Measurements from ENCODE around the gene SERPINA9. TPM values are rescaled to one million over a fixed set of nuclear protein-coding genes. Genes with fewer than 3 reads are reported as not detected.

Gene SERPINA9
- total RNA-seq, 1 experiment from 2014 or later: not detected

GRCh38 chr14:94464290-94464689, 11.7 kb downstream of the SERPINA9 start:
- DNase-seq (ENCODE audit: low read depth): no peak

DNA sequence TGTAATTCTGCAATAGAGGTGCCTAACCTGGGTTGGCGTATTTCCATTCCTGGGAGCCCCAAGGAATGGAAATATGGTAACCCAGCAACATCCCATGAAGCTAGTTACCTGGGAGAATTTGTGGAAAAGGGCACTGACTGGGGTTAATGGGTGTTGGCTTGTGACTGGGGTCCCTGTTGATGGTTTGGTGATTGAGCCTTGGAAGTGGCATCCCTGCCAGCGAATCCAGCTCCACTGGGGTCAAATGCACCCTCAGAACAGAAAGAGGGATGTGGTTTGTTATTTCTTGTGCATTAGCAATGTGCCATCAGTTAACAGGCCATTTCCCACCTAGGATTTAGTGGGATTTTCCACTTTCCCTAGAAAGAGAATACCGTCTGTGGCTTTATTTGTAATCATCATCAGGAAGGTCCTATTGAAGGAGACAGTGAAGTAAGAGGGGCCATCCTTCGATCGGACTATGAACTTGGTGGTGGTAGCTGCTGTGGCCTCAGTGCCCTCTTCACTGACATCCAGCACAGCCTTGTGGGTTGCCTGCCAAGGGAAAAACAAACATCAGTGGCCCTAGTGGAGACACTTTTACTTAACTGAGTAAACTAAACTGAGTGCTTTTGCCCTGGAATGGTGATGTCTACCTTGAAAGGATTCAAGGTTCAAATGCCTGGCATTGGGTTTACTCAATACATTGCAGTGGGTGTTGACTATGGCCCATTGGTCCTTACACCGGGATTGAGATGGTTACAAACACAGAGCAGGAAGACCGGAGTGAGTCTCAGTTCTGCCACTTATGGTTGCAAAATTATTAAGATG, 13.0 kb downstream of the SERPINA9 start:
- no peak for DNase-seq (ENCODE audit: low read depth)

DNA sequence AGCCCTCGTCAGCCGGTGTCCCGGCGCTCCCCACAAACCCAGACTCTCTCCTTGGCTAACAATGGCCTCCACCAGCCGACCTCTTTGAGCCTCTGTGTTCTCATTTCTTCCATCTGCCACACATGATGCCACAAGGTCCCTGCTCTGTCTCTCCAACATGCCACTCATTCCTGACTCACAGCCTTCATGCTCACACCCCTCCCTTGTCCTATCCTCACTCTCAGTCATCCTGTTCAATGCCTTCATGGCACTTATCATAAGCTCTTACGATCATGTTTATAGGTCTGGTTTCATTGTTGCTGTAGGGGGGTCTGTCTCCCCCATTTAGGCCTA, 13.8 kb downstream of the SERPINA9 start:
- DNase-seq (ENCODE audit: low read depth): no peak

DNA sequence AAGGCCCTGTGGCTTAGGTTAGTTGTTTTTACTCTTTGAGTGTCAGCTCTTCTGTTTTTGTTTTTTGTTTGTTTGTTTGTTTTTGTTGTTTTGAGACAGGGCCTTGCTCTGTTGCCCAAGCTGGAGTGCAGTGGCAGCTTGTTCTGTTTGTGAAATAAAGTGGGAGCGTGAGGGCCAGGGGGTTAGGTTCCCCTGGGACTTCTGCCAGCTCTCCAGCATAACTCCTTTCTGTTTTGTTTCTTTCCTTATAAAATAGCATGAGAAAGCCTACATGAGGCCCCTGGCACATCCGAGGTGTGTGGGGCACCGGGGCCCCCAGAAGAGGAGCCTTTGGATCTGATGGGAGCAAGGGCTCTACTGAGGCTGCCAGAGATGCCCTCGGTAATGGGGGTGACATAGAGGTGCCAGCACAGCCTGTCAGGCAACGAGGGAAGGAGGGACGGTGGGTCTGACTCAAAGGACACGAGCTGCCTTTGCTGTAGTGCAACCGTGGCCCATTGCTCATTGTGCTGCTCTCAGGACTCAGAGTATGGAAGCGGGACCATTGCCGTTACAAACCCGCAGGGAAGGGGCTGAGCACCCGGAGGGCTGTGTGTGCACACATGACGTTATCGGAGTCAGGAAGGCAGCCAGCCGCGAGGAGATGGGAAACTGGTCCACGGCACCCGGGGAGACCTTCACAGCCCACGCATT, 14.3 kb downstream of the SERPINA9 start:
- DNase-seq (ENCODE audit: low read depth): no peak

GRCh38 chr14:94460631-94461416, 15.2 kb downstream of the SERPINA9 start:
- DNase-seq (ENCODE audit: low read depth): no peak

DNA sequence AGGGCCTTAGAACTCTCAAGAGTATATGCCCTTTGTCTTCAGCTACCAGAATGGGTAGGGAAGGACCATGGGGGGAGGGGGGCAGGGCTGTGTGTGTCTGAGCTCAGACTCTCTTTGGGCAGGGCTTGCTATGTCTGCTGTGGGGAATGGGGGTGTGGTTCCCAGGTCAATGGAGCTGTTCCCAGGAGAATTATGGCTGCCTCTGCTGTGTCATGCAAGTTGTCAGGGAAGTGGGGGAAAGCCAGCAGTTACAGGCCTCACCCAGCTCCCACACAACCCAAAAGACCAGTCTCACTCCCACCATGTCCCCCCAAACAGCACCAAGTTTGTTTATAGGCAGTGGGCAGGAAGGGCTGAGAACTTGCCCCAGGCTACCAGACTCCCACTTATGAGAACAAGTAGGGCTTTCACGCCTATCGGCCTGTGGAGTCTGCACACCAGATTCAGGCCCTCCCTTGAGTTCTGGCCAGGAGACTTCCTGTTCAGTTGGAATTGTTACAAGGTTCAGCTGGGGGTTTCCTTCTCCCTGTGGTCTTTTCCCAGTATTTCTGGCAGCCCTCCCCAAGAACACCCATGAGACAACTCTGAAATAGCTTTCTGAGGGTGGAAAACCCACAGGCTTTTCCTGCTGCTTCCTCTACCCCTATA, 17.3 kb downstream of the SERPINA9 start:
- DNase-seq (ENCODE audit: low read depth): peak; percentile 13

- no peak for DNase-seq (ENCODE audit: low read depth)
Observed at GRCh38 chr14:94458096-94458495, 17.9 kb downstream of the SERPINA9 start.

- DNase-seq (ENCODE audit: low read depth): no peak
Observed at GRCh38 chr14:94455928-94456327, 20.1 kb downstream of the SERPINA9 start.

- no peak for DNase-seq (ENCODE audit: low read depth)
Observed at GRCh38 chr14:94451826-94452225, 24.2 kb downstream of the SERPINA9 start.

- DNase-seq (ENCODE audit: low read depth): no peak
Observed at GRCh38 chr14:94451091-94451771, 24.8 kb downstream of the SERPINA9 start.

GRCh38 chr14:94450722-94451090, 25.3 kb downstream of the SERPINA9 start:
- DNase-seq (ENCODE audit: low read depth): no peak

DNA sequence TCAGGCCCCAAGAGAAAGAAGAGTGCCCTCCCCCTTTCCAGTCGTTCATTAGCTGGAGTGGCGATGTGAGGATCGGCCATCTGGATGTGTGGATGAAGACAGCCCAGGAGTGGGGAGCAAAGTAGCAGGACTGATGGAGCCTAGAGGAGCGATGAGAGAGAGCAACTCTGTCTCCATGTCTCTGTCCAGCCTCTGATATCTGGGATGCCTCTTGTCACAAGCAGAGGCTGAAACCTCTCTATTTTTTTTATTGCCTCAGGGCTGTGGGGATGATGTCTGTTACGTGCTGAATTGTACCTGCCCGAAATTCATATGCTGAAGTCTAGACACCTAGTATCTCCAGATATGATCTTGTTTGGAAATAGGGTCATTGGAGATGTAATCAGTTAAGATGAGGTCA, 26.1 kb downstream of the SERPINA9 start:
- no peak for DNase-seq (ENCODE audit: low read depth)

DNA sequence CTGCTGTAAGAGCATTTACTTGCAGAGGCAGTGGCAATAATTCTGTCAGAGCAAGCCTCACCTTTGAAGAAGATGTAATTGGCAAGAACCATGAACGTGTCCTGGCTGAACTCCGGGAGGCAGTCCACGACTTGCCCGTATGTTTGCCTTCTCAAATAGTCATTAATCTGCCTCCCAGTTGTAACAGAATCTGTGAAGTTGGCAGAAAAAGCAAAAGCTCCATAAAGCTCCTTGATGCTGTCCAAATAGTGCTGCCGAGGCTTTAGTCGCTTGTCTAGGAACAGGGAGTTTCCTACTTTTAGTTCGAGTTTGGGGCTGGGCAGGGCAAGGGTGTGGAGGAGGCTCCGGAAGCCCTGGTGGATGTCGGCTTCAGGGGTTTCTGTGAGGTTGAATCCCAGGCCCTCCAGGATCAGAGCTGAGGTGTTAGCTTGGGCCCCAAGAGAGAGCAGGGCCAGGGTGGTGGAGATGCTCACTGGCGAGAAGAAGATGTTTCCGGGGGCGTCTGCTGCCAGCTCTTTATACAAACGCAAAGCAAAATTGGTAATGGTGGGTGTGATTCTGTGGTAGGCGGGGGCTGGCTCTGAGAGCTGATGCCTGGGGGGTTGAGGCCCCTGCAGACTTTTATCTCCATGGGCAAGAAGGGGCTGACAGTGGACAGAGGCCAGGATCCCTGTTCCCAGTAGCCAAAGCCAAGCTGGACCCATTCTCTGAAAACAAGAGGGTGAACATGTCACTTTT, 27.8 kb downstream of the SERPINA9 start:
- no peak for DNase-seq (ENCODE audit: low read depth)

- no peak for DNase-seq (ENCODE audit: low read depth)
Observed at GRCh38 chr14:94447206-94447605, 28.8 kb downstream of the SERPINA9 start.

- no peak for DNase-seq (ENCODE audit: low read depth)
Observed at GRCh38 chr14:94446126-94446525, 29.9 kb downstream of the SERPINA9 start.

DNA sequence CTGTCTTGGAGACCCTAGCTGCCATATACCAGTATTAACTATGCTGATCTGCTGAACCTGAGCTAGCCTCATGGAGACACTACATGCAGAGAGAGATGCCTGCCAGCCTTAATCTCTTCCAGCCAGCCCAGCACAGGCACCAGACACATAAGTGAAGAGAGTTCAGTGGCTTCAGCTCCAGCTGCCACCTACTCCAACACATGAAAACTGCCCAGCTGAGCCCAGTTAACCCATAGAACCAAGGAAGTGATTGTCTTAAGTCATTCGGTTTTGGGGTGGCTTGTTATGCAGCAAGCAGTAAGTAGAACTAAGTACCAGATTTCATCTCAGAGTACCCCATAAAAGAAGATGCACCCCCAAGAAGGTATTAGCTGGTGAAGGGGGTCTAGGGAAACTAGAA, 31.0 kb downstream of the SERPINA9 start:
- DNase-seq (ENCODE audit: low read depth): no peak

DNA sequence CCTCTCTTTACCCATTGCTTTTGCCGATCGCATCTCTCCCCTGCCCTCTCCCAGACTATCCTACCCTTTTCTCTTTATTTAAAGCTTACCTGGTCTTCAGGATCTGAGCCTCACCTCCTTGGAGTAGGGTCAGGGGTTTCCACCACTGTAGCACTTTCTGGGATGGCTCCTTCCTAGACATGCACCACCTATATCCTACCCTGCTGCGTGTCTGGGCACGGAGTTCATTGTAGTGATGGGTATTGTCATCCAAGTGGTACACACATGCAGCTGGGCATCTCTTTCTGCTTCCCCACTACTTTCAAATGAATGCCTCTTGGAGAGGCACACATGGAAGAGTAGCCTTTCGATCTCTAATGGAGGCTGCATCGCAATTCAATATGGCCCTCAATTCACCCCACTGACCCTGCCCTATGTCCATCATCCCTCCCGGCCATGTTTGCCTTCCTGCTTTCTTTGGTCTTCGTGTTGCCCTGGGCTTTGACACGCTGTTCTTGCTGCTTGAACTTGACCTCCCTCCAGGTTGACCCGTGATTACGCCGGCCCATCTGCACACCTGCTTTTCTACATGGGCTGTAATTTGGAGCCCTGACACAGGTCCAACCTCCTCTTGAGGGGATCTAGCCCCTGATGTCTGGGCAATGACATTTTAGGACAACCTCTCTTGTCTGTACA, 34.3 kb downstream of the SERPINA9 start:
- no peak for DNase-seq (ENCODE audit: low read depth)

GRCh38 chr14:94441130-94441529, 34.9 kb downstream of the SERPINA9 start:
- DNase-seq (ENCODE audit: low read depth): no peak

- no peak for DNase-seq (ENCODE audit: low read depth)
Observed at GRCh38 chr14:94439453-94440057, 36.4 kb downstream of the SERPINA9 start.

Measured in HT1080 (cell line).